SU-DHL-6 (cell line): ENCODE results near the gene BZW2.

Experiments
- H2AFZ ChIP-seq: fragments of 200-600 bp; sonication (generic); 2 replicates; pipeline ENCODE4 v1.6.1; 2014; ENCODE audit warnings: low read depth, mild to moderate bottlenecking, moderate library complexity, mixed read lengths, antibody characterized with exemption, low read length; ENCODE audit not compliant: severe bottlenecking
- H3F3A ChIP-seq: fragments of 200-600 bp; shearing (Covaris generic); 2 replicates; pipeline ENCODE4 v1.6.0; 2016; ENCODE audit warnings: antibody characterized with exemption, mild to moderate bottlenecking; ENCODE audit not compliant: insufficient read depth
- H3K27ac ChIP-seq: fragments of 200-600 bp; sonication (generic); 2 replicates; pipeline ENCODE4 v1.5.1; 2016; ENCODE audit warnings: low read depth, mild to moderate bottlenecking, low read length, moderate library complexity, mixed read lengths
- H3K27me3 ChIP-seq: fragments of 200-600 bp; sonication (generic), shearing (Covaris generic); 2 replicates; pipeline ENCODE4 v1.6.0; 2014; ENCODE audit warnings: mild to moderate bottlenecking, low read length
- H3K36me3 ChIP-seq: fragments of 200-600 bp; sonication (generic); 2 replicates; pipeline ENCODE4 v1.6.1; 2014; ENCODE audit warnings: mild to moderate bottlenecking, low read length, mixed read lengths
- H3K4me2 ChIP-seq: fragments of 300-600, 200-600 bp; shearing (Covaris generic), sonication (generic); 2 replicates; pipeline ENCODE4 v1.6.0; 2014; ENCODE audit warnings: low read length, low read depth, mild to moderate bottlenecking; ENCODE audit not compliant: poor library complexity, severe bottlenecking
- H3K4me3 ChIP-seq: fragments of 200-600 bp; sonication (generic); 2 replicates; pipeline ENCODE4 v1.5.1; 2014; ENCODE audit warnings: antibody characterized with exemption, low read length, mild to moderate bottlenecking, mixed read lengths; ENCODE audit not compliant: insufficient read depth, poor library complexity, severe bottlenecking
- H3K79me2 ChIP-seq: fragments of 200-600 bp; sonication (generic); 2 replicates; pipeline ENCODE4 v1.6.1; 2014; ENCODE audit warnings: mild to moderate bottlenecking, low read length, moderate library complexity; ENCODE audit not compliant: insufficient read depth
- H3K9ac ChIP-seq: fragments of 200-600 bp; sonication (generic); 2 replicates; pipeline ENCODE4 v1.7.0; 2014; ENCODE audit warnings: mild to moderate bottlenecking, low read length
- H3K9me2 ChIP-seq: fragments of 200-600 bp; sonication (generic); replicated peaks from 2 replicates; pipeline ENCODE4 v1.6.1; 2014; ENCODE audit warnings: low read length; ENCODE audit not compliant: insufficient read depth
- H3K9me3 ChIP-seq: fragments of 200-600 bp; sonication (generic); 2 replicates; pipeline ENCODE4 v1.6.1; 2014; ENCODE audit warnings: low read length, mixed read lengths; ENCODE audit not compliant: insufficient read depth
- H4K20me1 ChIP-seq: fragments of 200-600 bp; sonication (generic); 2 replicates; pipeline ENCODE4 v1.6.1; 2014; ENCODE audit warnings: low read depth, mild to moderate bottlenecking, antibody characterized with exemption, low read length, moderate library complexity, mixed read lengths
- EZH2phosphoT487 ChIP-seq: fragments of 200-600 bp; sonication (generic), shearing (Covaris generic); conservative IDR thresholded peaks from 2 replicates; pipeline ENCODE4 v1.6.1; 2018; ENCODE audit warnings: mild to moderate bottlenecking, antibody characterized with exemption, low read length, moderate library complexity, mixed read lengths
- TF ChIP-seq, protein P1 (sequence below): fragments of 200-600 bp; sonication (generic); IDR thresholded peaks from one replicate; pipeline ENCODE4 v1.5.1; 2017; ENCODE audit warnings: antibody characterized with exemption, mild to moderate bottlenecking, low read length, moderate library complexity; ENCODE audit not compliant: insufficient read depth, poor library complexity, severe bottlenecking

The BZW2 gene

GRCh38 chr7:16609842-16610450, 36.0 kb upstream of the BZW2 start:
- H4K20me1 ChIP-seq, result no peaks in the 10 kb centered on the region
- H3K9me2 ChIP-seq, result no peaks in the 10 kb centered on the region
- H3K27ac ChIP-seq, result no peak overlapping the region
- no peak for TF ChIP-seq EZH2phosphoT487
- TF ChIP-seq, protein P1, sequence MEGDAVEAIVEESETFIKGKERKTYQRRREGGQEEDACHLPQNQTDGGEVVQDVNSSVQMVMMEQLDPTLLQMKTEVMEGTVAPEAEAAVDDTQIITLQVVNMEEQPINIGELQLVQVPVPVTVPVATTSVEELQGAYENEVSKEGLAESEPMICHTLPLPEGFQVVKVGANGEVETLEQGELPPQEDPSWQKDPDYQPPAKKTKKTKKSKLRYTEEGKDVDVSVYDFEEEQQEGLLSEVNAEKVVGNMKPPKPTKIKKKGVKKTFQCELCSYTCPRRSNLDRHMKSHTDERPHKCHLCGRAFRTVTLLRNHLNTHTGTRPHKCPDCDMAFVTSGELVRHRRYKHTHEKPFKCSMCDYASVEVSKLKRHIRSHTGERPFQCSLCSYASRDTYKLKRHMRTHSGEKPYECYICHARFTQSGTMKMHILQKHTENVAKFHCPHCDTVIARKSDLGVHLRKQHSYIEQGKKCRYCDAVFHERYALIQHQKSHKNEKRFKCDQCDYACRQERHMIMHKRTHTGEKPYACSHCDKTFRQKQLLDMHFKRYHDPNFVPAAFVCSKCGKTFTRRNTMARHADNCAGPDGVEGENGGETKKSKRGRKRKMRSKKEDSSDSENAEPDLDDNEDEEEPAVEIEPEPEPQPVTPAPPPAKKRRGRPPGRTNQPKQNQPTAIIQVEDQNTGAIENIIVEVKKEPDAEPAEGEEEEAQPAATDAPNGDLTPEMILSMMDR, result no peak
- no peaks in the 10 kb centered on the region for H3K9me3 ChIP-seq
- H2AFZ ChIP-seq, result no peak overlapping the region
- H3K4me2 ChIP-seq, result no peak overlapping the region
- no peaks in the 10 kb centered on the region for H3K36me3 ChIP-seq
- no peak overlapping the region for H3K4me3 ChIP-seq
- no peak overlapping the region for H3K9ac ChIP-seq
- no peaks in the 10 kb centered on the region for H3F3A ChIP-seq
- H3K79me2 ChIP-seq, result no peaks in the 10 kb centered on the region
- H3K27me3 ChIP-seq, result no peaks in the 10 kb centered on the region

DNA sequence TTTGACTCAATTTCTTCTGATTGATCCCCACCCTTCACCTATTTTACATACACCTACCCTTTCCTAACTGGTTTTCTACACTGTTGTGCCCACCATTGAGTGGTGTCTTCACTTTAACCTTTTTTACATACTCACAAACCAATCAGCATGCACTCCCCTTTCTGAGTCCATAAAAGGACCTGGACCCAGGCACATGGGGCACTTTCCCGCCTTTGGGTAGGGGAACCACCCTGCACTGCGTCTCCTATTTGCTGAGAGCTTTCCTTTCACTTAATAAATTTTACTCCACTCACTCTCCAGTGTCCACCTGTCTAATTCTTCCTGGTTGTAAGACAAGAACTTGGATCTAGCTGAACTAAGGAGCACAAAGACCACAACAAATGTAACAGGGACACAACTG, 34.3 kb upstream of the BZW2 start:
- TF ChIP-seq EZH2phosphoT487, result no peak
- TF ChIP-seq, protein P1, result no peak
- H3K9ac ChIP-seq, result no peak overlapping the region

GRCh38 chr7:16615228-16615627, 30.8 kb upstream of the BZW2 start:
- H3K4me3 ChIP-seq, result no peak overlapping the region
- H3K4me2 ChIP-seq, result no peak overlapping the region
- H3K9ac ChIP-seq, result no peak overlapping the region
- H2AFZ ChIP-seq, result no peak overlapping the region
- H3K36me3 ChIP-seq, result no peaks in the 10 kb centered on the region; the same call in 1 of the 2 replicates
- no peaks in the 10 kb centered on the region for H3K27me3 ChIP-seq
- H3K9me3 ChIP-seq, result no peaks in the 10 kb centered on the region
- no peaks in the 10 kb centered on the region for H3F3A ChIP-seq
- H3K27ac ChIP-seq, result no peak overlapping the region
- no peaks in the 10 kb centered on the region for H3K9me2 ChIP-seq
- TF ChIP-seq, protein P1, result no peak
- TF ChIP-seq EZH2phosphoT487, result no peak
- H4K20me1 ChIP-seq, result no peaks in the 10 kb centered on the region
- H3K79me2 ChIP-seq, result no peaks in the 10 kb centered on the region

More for the DNA sequence above, 34.3 kb upstream of the BZW2 start:
- no peaks in the 10 kb centered on the region for H3K36me3 ChIP-seq
- H3K79me2 ChIP-seq, result no peaks in the 10 kb centered on the region
- no peak overlapping the region for H2AFZ ChIP-seq
- H3K9me3 ChIP-seq, result no peaks in the 10 kb centered on the region
- H3F3A ChIP-seq, result no peaks in the 10 kb centered on the region
- H3K27me3 ChIP-seq, result no peaks in the 10 kb centered on the region
- H3K27ac ChIP-seq, result no peak overlapping the region
- H3K4me3 ChIP-seq, result no peak overlapping the region
- H3K9me2 ChIP-seq, result no peaks in the 10 kb centered on the region
- no peak overlapping the region for H3K4me2 ChIP-seq
- no peaks in the 10 kb centered on the region for H4K20me1 ChIP-seq
